ENCODE measurements around the gene TMEM248. TPM values are rescaled to one million over a fixed set of nuclear protein-coding genes. Genes with fewer than 3 reads are reported as not detected.
"Not testable (repeated sequence)": the region's sequence is repeated elsewhere in the genome, so short reads cannot be mapped to it uniquely, and the experiment has no call there.

TMEM248 gene, protein sequence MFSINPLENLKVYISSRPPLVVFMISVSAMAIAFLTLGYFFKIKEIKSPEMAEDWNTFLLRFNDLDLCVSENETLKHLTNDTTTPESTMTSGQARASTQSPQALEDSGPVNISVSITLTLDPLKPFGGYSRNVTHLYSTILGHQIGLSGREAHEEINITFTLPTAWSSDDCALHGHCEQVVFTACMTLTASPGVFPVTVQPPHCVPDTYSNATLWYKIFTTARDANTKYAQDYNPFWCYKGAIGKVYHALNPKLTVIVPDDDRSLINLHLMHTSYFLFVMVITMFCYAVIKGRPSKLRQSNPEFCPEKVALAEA
- 100 to 1,000 TPM in 3 of 7 donors, 10 to 100 TPM in 4; 79.7 to 142 (median 93.7) TPM for total RNA-seq
- 10 to 100 TPM; 21.5 to 30.9 (median 25.8) TPM for polyA plus RNA-seq
- long read RNA-seq, donor 1, full-length matches to known transcripts: 24 of 39 reads
- long read RNA-seq, donor 1, partial matches to known transcripts: 15 of 39 reads
- long read RNA-seq, donor 1, other reads (novel, unspliced or antisense): 0 of 39 reads
- long read RNA-seq, donor 2, full-length matches to known transcripts: 16 of 16 reads
- long read RNA-seq, donor 2, partial matches to known transcripts: 0 of 16 reads
- long read RNA-seq, donor 2, other reads (novel, unspliced or antisense): 0 of 16 reads

DNA sequence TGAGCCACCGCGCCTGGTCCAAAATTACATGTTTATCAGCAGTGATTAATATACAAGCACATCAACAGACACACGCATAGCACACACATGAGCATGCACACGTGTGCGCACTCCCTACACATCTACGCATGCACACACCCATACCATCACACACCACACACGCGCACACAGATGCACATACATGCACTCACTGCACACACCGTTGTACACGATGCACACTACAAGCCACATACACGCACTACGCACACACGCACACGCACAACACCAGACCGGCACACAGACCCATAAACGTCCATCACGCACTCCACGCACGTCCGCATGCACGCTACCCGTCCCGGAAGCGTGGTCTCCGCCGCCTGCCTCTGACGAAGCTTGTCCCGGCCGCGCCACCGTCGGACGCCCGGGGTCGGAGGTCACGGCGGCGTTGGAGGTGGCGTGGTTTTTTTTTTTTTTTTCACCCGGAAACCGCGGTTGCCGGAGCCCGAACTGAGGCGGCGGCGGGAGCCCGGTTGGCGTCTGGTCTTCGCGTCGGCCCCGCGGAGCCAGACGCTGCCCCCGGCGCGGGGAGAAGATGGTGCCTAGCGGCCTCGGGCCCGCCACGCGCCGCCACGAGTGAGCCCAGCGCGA lies at the start of gene TMEM248:
TSS of gene TMEM248 (plus strand) at position 457 of the 627 bp plus-strand sequence. CDS start 20,641 bp downstream, outside the sequence.
- WGBS, 5 donors: 1 to 3% (median 2%) methylated on average over 53 to 67 of the region's 67 CpGs
- peak; percentile 97 for DNase-seq
- peak within 1 kb of the TSS; percentile 78 to 99 (median 92) for H3K4me3 ChIP-seq
- peaks cover 19 to 54% (median 43%) of the 10 kb centered on the region in 6 donors for H3K4me1 ChIP-seq
- TF ChIP-seq, protein P1, sequence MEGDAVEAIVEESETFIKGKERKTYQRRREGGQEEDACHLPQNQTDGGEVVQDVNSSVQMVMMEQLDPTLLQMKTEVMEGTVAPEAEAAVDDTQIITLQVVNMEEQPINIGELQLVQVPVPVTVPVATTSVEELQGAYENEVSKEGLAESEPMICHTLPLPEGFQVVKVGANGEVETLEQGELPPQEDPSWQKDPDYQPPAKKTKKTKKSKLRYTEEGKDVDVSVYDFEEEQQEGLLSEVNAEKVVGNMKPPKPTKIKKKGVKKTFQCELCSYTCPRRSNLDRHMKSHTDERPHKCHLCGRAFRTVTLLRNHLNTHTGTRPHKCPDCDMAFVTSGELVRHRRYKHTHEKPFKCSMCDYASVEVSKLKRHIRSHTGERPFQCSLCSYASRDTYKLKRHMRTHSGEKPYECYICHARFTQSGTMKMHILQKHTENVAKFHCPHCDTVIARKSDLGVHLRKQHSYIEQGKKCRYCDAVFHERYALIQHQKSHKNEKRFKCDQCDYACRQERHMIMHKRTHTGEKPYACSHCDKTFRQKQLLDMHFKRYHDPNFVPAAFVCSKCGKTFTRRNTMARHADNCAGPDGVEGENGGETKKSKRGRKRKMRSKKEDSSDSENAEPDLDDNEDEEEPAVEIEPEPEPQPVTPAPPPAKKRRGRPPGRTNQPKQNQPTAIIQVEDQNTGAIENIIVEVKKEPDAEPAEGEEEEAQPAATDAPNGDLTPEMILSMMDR (IDR thresholded peaks at IDR 0.05 in 8 of 11, conservative IDR thresholded peaks at IDR 0.05 in 3 of 11): peak in 1 of 11 experiments; percentile 13
- peak; percentile 94 to 98 (median 95) for TF ChIP-seq POLR2AphosphoS5 (IDR thresholded peaks at IDR 0.05)
- TF ChIP-seq POLR2A (IDR thresholded peaks at IDR 0.05): no peak
- no peaks in the 10 kb centered on the region for H3K27me3 ChIP-seq (replicated peaks in 1 of 7)
- intact Hi-C loops (cut with DNase I; ENCODE audit: low total_unique reads): no loop called here
- H3K36me3 ChIP-seq: peaks cover 0 to 29% (median 2%) of the 10 kb centered on the region in 6 donors
- H3K27ac ChIP-seq: peak within 1 kb of the TSS; percentile 73 to 94 (median 87)
- H3K9me3 ChIP-seq: no peaks in the 10 kb centered on the region

DNA sequence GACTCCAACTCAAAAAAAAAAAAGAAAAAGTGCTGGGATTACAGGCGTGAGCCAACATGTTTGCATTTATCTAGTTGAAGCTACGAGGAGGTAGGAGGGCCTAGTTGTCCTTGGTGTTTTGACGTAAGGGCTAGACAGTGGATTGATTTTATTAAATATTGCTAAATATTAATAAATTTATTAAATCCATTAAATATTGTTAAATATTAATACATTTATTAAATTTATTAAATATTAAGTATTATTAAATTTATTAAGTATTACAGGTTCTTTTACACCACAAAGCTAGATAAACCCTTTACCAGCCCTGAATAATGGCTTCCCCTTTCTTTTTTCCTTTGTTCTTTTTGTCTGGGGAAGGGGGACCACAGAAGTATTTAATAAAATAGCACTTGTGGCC lies 47.5 kb upstream of the TMEM248 start:
- 94 to 100% (median 94%) methylated on average over 3 of the region's 3 CpGs for WGBS, 5 donors
- Histone ChIP-seq H3K27ac (no peak overlapping the region), H3K4me1 (no peaks in the 10 kb centered on the region), H3K9me3 (no peaks in the 10 kb centered on the region), H3K4me3 (no peak overlapping the region), H3K36me3 (peaks cover 0 to 39% (median 0%) of the 10 kb centered on the region in 6 donors), H3K27me3 (replicated peaks in 1 of 7) (no peaks in the 10 kb centered on the region)
- DNase-seq: no peak
- intact Hi-C loops (cut with DNase I; ENCODE audit: low total_unique reads): no loop called here
- TF ChIP-seq POLR2AphosphoS5 (IDR thresholded peaks at IDR 0.05): no peak
- no peak for TF ChIP-seq POLR2A (IDR thresholded peaks at IDR 0.05)
- TF ChIP-seq, protein P1 (IDR thresholded peaks at IDR 0.05 in 8 of 11, conservative IDR thresholded peaks at IDR 0.05 in 3 of 11): no peak

DNA sequence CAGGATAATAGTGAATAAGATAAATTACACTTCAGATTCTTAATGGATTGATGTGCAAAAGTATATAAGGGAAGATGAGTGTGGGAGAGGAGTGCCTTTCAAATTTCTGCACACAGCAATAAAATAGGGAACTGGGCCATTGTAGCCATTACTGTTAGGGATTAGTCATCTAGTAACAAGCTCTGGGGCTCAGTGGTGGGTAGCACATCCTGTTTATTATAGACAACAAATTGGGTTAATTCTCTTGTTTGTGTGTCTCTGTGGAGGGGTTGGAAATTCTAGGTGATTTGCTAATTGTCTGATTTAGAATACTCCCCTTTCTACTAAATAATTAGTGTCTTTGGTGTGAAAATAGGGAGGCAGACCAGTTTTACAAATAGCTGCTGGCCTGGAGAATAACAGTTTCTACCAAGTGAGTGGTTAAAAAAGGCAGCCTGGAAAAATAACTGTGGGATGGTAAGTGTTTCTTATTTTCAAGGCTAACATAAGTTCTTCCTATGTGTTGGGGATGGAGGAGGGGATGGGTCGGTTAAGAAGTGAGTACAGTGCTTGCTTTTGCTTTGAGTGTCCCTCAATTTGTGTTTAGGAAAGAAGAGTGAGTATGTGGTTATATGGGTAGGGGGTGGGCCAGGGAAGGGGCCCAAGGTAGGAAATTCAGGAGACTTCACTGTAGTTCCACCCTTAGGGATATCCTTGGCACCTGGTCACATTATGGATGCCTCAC lies 43.3 kb upstream of the TMEM248 start:
- no peak for DNase-seq
- Histone ChIP-seq H3K9me3 (no peaks in the 10 kb centered on the region), H3K4me1 (no peaks in the 10 kb centered on the region), H3K27me3 (replicated peaks in 1 of 7) (no peaks in the 10 kb centered on the region), H3K36me3 (peaks cover 0 to 45% (median 0%) of the 10 kb centered on the region in 6 donors), H3K4me3 (no peak overlapping the region), H3K27ac (no peak overlapping the region)
- intact Hi-C loops (cut with DNase I; ENCODE audit: low total_unique reads): no loop called here
- TF ChIP-seq, protein P1 (IDR thresholded peaks at IDR 0.05 in 8 of 11, conservative IDR thresholded peaks at IDR 0.05 in 3 of 11): no peak
- no peak for TF ChIP-seq POLR2A (IDR thresholded peaks at IDR 0.05)
- WGBS, 5 donors: 73 to 88% (median 85%) methylated on average over 1 of the region's 1 CpG

DNA sequence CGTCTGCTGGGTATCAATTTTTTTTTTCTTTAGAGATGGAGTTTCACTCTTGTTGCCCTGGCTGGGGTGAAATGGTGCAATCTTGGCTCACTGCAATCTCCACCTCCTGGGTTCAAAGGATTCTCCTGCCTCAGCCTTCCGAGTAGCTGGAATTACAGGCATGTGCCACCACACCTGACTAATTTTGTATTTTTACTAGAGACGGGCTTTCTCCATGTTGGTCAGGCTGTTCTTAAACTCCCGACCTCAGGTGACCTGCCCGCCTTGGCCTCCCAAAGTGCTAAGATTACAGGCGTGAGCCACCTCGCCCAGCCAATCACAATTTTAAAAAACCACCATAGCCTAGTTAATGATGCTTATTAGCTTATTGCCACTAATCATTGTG lies 42.7 kb upstream of the TMEM248 start:
- H3K4me1 ChIP-seq; H3K27me3 ChIP-seq (replicated peaks in 1 of 7); H3K9me3 ChIP-seq; DNase-seq; intact Hi-C loops (cut with DNase I; ENCODE audit: low total_unique reads); H3K27ac ChIP-seq; H3K4me3 ChIP-seq: not testable (repeated sequence)
- peaks cover 0 to 45% (median 0%) of the 10 kb centered on the region in 6 donors for H3K36me3 ChIP-seq
- WGBS, 5 donors: 91 to 94% (median 92%) methylated on average over 7 of the region's 7 CpGs

Measured in spleen (tissue), 13 donors.